Sigmoid colon (tissue), 4 donors: ENCODE measurements around the gene NEUROG1.

Source experiments
- EP300 ChIP-seq, 4 donors: sonication (generic); formaldehyde crosslinking; IDR thresholded peaks; one replicate each; pipeline ENCODE4 v1.6.1; 2017; ENCODE audit warnings: antibody characterized with exemption in 4 of 4
- POLR2A ChIP-seq, 2 donors: fragments of 450-650 bp; IDR thresholded peaks; one replicate each; pipeline ENCODE4 v1.6.1; 2016; ENCODE audit warnings: antibody characterized with exemption in 2 of 2, mild to moderate bottlenecking in 2 of 2, moderate library complexity in 2 of 2
- POLR2AphosphoS5 ChIP-seq, 4 donors: sonication (generic); formaldehyde crosslinking; IDR thresholded peaks; one replicate each; pipeline ENCODE4 v1.6.1; 2017; ENCODE audit warnings: antibody characterized with exemption in 4 of 4
- TF ChIP-seq, protein P1 (sequence below), 4 experiments: fragments of 450-650 bp in 3 of 4; fragments of 200-600 bp in 1 of 4; IDR thresholded peaks; one replicate each; pipeline ENCODE4 v1.5.1; 2016 to 2019; ENCODE audit warnings: antibody characterized with exemption in 4 of 4, mild to moderate bottlenecking in 3 of 4, moderate library complexity in 2 of 4

- TF ChIP-seq POLR2A (IDR thresholded peaks at IDR 0.05) (no peak), POLR2AphosphoS5 (IDR thresholded peaks at IDR 0.05) (no peak), EP300 (IDR thresholded peaks at IDR 0.05) (no peak)
- TF ChIP-seq, protein P1, sequence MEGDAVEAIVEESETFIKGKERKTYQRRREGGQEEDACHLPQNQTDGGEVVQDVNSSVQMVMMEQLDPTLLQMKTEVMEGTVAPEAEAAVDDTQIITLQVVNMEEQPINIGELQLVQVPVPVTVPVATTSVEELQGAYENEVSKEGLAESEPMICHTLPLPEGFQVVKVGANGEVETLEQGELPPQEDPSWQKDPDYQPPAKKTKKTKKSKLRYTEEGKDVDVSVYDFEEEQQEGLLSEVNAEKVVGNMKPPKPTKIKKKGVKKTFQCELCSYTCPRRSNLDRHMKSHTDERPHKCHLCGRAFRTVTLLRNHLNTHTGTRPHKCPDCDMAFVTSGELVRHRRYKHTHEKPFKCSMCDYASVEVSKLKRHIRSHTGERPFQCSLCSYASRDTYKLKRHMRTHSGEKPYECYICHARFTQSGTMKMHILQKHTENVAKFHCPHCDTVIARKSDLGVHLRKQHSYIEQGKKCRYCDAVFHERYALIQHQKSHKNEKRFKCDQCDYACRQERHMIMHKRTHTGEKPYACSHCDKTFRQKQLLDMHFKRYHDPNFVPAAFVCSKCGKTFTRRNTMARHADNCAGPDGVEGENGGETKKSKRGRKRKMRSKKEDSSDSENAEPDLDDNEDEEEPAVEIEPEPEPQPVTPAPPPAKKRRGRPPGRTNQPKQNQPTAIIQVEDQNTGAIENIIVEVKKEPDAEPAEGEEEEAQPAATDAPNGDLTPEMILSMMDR (IDR thresholded peaks at IDR 0.05): peak; percentile 72 to 85 (median 78)
Measured at GRCh38 chr5:135551593-135552447, 16.1 kb upstream of the NEUROG1 start.
